ENCODE results near the gene PEX13.
A peak's percentile ranks its signal among the peaks of the same experiment; 100 is the strongest.
"Not testable (repeated sequence)": the region's sequence is repeated elsewhere in the genome, so short reads cannot be mapped to it uniquely, and the experiment has no call there.

Gene PEX13

DNA sequence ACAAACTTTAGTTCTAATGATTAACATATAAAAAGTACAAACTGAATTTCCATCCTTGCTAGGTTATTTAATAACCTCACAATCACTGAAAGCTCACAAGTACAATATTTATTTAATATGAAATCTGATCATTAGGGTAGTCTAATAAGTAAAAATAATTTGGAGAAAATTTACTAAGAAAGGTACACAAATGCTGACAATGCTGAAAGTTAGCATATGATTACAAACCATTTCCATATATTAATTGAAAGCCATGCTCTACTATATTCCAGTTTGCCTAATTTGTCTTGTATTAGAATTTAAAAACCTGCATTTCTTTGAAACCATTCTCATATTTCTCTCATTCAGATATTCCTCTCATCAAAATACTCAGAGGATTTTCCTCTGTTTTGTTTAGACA, 8.2 kb upstream of the PEX13 start:
- DNase-seq: no peak

DNA sequence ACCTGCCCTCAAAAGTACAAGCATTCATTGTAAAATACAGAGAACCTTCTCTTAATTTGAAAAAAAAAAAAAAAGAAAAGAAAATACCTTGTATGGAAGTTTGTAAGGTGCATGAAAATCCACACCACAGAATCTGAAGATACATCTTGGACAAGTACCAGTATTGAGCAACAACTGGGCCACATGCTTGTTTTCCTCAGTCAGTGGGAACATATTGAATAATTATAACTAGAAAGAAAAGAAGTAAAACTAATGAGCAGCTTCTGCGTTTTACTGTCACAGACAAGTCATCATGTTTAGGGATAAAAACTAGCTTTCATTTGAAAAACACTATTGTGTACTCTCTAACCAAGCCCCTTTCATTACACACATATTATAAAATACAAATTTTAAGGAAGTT, 5.8 kb upstream of the PEX13 start:
- DNase-seq: no peak

DNA sequence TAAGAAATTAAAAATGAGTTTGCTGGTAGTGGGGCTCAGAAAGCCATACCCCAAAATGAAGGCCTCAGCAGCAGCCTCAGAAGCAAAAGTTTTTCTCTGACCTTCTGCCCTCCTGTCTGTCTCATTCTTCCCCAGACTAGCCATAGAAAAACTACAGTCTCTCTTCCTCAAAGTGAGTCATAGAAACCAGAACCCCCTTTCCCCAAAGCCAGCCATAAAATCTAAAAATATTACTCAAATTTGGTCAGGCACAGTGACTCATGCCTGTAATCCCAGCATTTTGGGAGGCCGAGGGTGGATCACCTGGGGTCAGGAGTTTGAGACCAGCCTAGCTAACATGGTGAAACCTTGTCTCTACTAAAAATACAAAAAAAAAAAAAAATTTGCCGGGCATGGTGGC, 5.2 kb upstream of the PEX13 start:
- DNase-seq: not testable (repeated sequence)

DNA sequence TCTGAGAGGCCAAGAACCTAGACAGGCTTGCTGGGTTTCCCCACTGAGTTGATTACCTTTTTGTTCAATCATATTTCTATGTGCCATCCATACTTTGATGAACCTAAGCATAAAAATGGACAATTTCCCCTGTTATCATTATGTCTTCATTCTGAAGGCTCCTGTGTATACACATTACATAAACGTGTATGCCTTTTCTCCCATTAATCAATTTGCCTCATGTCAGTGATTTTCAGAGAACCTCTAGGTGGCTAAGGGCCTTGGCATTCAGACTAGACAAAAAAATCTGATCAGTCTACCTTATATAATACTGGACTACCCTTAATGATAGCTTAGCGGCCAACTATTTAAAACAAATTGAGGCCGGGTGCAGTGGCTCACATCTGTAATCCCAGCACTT, 4.1 kb upstream of the PEX13 start:
- no peak for DNase-seq

DNA sequence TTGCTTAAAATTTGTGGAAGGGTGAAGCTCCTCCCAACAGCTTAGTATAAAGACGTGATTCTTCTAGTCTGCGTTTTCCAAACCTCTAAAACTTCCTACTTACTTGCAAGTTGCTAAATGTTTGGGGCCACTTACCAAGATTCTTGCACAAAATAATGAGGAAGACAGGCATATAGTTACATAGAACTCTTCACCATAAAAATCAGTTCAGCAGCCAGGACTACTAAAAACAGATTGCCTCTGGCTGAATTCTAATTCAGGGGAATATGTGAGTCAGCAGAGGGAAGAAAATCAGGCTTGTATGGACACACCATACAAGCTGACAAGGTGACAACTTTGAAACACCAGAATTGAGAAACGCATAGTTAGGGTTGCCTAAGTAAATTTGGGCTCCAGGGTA, 2.8 kb upstream of the PEX13 start:
- no peak for DNase-seq

DNA sequence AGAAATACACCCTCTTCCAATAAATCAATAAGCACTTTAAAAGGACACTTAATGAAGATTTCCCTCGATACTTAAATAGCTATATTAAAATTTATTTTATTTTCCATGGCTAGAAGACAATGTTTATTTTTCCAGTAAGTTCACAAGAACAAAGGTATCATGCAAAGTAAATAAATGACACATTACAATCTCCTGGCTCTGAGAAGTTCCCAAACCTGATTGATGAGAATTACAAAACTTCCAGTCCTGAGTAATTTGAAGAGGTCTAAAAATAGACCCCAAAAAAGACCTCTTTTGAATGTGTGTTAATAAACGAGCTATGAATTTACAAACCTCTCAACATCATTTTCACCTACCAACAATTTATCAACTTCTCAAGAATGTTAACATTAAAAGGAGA, 1.5 kb upstream of the PEX13 start:
- no peak for DNase-seq

DNA sequence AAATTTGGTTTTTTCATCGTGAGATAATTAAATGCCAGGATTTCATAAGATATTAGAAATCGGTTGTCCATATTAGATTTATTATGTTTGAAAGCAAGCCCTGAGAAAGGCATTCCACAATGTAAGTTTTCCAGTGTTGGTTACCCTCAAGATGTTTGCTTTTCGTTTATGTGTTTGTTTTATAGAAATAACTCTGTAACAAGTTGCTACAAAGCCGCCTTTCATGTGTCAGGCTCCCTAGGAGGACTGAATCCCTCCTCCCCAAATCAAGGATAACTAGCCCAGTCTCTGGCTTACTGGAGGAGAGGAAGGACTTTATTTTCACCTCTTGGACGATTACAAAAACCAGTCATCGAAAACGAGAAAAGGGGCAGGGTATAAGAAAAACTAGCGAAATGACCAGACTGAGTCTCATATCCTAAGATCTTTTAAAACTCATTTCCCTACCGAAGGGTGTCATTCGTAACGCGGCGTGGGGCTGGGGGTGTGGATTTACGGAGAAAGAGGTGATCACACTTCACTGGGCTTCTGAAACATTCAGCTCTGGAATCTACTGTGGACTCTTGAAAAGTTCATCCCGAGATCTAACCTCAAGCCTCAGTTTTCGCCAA, 1.0 kb upstream of the PEX13 start:
- DNase-seq: no peak

DNA sequence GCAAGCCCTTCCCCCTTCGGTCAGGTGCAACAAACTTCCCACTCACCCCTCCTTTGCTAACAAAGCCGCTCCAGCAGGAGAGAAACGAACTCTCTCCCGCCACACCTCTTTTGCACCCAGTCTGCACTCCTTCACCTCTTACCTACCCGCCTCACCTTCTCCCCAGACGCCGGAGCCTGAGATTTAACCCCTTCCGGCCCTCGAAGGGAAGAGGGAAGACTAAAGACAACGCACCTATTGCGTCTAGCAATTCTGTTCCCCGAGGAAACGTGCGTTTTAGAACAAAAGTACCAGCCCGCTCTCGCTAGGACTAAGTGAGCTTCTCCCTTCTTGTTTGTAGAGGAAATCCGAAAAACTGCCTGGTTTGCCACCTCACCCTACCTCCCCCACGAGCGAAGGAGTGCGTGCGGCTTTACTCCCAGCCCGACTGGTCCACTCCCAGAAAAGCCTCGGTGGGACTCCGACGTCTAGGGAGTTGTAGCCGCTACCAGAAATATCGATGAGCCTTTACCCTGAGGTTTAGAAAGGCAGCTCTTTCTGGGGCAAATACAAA, 441 bp upstream of the PEX13 start:
- DNase-seq: peak; percentile 12

DNA sequence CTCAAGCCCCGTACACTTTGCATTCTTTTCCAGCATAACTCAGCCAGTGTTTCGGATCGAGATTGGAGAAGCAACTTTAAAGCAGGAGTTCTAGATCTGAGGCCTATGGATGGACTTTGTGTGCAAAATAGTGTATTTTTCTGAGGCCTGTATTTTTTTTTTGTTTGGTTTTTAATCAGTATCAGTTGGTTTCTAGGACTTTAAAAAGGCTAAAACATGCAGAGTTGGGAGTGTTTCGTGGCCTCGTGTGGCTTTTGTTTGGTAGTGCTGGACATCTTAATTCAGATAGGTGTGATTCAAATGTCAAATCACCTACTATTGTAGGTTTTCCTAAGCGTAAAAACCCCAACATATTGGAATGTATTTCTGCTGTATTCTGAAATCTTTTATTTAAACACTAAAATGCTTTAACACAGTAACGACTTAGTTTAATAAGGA, 817 bp downstream of the PEX13 start:
- no peak for DNase-seq

DNA sequence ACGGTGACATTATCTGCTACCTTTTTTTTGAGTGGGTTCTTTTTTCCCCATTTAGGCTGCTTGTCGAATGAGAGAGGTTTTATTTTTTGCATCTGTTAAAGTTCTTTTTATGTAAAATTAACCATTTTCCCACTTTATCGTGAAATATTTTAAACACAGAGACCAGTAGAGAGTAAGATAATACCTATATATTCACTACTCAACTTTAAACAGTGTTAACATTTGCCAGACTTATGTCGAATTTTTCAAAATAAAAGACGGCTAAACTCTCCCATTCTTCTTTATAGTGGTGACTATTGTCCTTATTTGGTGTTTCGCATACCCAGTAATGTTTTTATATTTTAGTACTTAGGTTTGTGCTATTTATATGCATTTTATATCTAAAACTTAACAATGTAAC, 1.3 kb downstream of the PEX13 start:
- no peak for DNase-seq

DNA sequence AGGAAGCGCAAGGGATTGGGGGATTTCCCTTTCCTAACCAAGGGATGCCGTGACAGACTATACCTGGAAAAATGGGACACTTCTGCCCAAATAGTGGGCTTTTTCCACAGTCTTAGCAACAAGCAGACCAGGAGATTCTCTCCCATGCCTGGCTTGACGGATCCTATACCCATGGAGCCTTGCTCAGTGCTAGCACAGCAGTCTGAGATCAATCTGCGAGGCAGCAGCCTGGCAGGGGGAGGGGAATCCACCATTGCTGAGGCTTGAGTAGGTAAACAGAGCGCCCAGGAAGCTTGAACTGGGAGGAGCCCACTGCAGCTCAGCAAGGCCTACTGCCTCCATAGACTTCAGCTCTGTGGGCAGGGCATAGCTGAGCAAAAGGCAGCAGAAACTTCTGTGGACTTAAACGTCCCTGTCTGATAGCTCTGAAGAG, 3.7 kb downstream of the PEX13 start:
- no peak for DNase-seq

DNA sequence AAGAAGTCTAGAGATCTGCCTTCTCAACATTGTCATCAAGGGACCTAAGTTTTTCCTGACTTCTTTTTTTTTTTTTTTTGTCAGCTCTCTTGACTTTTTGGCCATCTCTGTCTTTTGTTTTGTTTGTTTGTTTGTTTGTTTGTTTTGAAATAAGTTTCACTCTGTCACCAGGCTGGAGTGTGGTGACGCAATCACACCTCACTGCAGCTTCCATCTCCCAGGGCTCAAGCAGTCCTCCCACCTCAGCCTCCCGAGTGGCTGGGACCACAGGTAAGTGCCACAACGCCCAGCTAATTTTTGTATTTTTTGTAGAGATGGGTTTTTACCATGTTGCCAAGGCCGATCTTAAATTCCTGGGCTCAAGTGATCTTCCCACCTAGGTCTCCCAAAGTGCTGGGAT, 6.2 kb downstream of the PEX13 start:
- no peak for DNase-seq

DNA sequence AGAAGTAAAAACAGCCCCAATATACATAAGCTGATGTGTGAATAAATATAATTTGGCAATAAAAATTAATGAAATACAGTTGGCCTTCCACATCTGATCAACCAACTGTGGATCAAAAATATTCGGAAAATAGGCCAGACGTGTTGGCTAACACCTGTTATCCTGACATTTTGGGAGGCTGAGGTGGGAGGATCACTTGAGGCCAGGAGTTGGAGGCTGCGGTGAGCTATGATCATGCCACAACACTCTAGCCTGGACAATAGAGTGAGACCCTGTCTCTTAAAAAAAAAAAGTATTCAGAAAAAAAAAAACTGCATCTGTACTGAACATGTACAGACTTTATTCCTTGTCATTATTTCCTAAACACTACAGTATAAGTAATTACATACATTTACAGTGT, 12.0 kb downstream of the PEX13 start:
- DNase-seq: no peak

DNA sequence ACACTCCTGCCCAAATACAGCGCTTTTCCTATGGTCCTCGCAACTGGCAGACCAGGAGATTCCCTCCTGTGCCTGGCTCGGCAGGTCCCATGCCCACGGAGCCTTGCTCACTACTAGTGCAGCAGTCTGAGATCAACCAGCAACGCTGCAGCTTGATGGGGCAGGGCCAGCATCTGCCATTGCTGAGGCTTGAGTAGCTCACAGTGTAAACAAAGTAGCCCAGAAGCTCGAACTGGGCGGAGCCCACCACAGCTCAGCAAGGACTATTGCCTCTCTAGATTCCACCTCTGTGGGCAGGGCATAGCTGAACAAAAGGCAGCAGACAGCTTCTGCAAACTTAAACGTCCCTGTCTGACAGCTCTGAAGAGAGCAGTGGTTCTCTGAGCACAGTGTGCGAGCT, 17.1 kb downstream of the PEX13 start:
- DNase-seq: not testable (repeated sequence)

DNA sequence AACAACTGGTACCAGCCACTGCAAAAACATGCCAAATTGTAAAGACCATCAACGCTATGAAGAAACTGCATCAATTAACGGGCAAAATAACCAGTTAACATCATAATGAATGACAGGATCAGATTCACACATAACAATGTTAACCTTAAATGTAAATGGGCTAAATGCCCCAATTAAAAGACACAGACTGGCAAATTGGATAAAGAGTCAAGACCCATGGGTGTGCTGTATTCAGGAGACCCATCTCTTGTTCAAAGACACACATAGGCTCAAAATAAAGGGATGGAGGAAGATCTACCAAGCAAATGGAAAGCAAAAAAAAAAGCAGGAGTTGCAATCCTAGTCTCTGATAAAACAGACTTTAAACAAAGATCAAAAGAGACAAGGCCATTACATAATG, 19.1 kb downstream of the PEX13 start:
- DNase-seq: not testable (repeated sequence)

DNA sequence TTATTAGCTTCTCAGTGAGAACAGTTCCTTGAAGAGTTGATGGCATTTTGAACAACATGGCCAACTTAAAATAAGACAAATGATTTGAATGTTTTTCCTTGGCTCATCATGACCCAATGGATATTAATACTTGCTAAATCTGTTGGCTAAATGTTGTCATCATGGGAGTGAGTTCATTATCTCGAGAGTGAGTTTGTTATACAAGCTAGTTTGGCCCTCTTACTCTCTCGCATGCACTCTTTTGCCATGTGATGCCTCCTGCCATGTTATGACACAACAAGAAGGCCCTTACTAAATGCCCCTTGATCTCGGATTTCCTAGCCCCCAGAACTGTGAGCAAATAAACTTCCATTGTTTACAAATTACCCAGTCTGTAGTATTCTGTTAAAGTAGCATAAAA, 25.3 kb downstream of the PEX13 start:
- DNase-seq: no peak

DNA sequence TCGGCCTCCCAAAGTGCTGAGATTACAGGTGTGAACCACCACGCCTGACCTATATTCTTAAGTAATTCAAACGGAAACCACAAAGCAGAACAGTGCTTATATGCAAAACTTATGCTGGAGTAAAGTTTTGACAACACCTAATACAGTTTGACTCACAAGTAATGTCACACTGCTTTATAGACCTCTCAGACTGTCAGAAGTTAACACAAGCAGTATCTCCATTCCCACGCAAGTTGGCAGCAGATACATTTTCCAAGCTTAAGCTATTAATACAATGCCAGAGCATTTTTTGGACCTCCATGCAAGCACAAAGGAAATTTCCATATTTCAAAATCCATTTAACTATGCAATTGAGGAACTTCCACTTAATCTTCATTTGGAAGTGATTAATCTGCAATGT, 27.1 kb downstream of the PEX13 start:
- no peak for DNase-seq

DNA sequence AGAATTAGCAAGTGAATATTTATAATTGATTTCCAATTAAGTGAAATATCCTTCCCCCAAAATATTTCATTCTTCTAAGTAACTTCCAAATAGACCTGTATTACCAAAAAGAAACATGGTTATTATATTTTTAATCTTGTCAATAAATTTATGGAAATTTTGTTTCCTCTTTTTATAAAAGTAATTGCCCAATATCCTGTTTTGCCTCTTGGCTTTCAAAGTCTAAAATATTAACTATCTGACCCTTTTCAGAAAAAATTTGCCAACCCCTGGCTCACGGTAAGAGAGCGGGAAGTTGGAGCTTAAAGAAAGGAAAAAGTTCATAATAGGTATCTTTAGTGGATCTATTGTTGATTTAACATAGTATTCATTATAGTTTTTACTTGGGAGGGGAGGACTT, 27.7 kb downstream of the PEX13 start:
- no peak for DNase-seq

DNA sequence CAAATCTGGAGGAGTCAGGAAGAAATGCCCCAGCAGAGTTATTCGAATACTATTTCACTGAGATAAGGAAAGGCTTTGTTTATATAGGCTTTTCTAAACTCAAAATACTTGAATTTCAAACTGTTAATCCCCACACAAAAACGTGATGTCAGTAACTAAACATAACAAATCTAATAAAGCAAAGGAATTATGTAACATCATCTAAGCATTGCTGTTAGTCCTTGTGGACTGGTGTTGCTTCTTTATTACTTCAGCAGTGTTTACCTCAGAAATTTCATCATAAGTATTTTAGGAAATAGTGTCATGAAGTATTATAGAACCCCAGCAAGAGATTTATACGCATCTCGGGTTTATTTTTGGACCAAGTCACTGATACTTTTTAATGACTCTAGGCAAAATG, 28.5 kb downstream of the PEX13 start:
- no peak for DNase-seq

DNA sequence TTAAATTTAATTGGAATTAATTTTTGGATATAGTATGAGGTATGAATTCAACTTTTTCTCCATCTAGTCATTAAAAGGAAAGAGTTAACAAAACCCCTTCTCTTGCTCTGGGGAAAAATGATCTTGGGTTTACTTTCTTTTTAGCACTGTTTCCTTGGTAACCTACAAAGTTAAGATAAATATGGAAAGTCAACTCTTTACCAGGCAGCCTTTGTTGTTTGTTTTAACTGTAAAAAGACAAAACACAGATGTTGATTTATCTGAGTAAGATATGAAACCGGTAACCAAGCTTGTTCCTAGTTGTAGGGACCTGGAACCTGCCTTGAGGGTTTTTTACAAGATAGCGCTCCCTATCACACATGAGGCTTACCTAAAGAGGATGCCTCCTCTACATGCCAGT, 38.0 kb downstream of the PEX13 start:
- no peak for DNase-seq

DNA sequence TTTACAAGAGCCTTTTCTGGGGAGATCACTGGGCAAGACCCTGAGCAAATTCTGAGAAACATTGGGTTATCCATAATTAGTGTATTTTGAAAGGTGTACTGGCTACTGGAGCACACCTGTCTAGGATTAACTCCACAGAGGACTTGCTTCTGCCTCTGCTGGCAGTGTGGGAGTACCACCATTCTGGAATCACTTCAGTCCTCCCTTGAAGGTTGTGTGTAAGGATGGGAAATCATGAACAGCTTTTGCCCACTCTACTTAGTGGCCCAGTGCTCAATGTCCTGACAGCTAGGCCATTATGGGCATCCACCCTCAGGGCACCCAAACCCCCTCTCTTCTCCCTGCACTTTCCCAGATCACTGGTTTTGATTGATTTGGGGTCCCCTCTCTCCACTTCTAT, 40.0 kb downstream of the PEX13 start:
- DNase-seq: no peak

DNA sequence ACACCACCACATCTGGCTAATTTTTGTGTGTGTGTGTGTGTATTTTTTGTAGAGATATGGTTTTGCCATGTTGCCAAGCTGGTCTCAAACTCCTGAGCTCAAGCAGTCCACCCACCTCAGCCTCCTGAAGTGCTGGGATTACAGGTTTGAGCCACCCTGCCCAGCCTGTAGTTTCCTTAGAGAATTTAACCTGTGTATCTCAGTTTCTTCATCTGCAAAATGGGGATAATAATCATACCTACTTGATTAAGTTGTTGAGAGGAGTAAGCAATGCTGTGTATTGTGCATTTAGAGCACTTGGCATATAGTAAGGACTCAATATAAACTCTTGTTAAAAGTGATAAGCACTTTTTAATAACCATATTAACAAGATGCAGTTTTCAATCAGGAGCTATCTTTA, 41.9 kb downstream of the PEX13 start:
- no peak for DNase-seq

DNA sequence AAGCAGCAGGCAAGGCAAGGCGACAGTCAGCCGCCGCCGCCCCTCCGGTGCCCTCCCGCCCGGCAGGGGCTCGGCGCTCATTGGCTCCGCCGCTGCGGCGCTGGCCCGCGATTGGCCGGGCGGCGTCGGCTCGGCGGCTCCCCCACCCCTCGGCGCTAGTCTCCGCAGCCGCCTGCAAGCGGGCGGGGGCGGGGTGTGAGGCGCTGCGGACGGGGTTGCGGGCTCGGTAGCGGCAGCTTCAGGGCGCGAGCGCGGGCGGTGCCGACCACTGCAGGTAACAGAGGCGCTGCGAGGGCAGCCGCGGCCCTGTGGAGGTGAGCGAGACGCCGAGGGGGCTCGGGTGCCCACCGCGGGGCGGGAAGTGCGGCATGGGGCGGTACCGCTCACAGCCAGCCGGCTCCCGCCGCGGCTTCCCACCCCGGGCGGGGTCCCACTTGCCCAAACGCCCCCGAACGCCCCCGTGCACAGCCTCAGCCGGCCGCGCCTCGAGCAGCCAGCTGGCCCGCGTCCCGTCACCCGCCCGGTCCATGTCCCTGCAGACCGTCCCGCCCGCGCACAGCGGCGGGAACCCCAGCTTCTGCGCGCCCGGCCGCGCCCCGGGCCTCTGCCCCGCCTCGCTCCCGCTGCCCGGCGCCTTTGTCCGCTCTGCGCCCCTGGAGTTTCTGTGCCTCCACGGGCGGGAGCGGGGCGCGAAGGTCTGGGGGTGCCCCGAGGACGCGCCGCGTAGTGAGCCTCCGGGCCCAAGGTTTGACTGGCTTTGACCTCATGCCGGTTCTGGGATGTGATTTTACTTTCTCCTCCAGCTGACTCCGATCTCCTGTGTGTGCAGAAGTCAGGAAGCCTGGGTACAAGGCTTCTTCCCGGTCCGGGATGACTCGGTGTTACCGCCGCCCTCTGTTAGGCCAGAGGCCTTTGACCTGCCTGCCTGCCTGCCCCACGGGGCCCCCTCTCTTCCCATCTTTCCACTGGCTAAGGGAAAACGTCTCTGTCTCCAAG, 48.5 kb downstream of the PEX13 start, which contains the start of gene SANBR:
TSS of gene SANBR (plus strand) at position 158 of the 996 bp plus-strand sequence. CDS start 4,480 bp downstream, outside the sequence.
- DNase-seq: peak; percentile 86

DNA sequence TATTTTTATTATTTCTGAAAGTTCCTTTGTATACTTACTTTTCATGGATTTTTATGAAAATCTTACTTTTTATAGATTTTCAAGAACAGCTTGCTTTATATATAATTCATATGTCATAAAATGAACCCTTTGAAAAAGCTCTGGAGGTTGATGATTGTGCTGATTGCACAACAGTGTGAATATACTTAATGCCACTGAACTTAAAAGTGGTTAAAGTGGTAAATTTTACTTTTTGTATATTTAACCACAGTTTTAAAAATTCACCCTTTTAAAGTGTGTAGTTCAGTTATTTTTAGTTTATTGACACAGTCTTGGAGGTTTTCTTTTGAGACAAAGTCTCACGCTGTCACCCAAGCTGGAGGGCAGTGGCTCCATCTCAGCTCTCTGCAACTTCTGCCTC, 56.6 kb downstream of the PEX13 start:
- DNase-seq: no peak

Data from activated gamma-delta T cell (primary cell).